ENCODE data around the gene GDPD5. TPM values are rescaled to one million over a fixed set of nuclear protein-coding genes. Genes with fewer than 3 reads are reported as not detected.
A peak's percentile ranks its signal among the peaks of the same experiment; 100 is the strongest.

GDPD5 gene
- polyA plus RNA-seq, 3 donors: 4.9 to 39.0 (median 7.6) TPM

DNA sequence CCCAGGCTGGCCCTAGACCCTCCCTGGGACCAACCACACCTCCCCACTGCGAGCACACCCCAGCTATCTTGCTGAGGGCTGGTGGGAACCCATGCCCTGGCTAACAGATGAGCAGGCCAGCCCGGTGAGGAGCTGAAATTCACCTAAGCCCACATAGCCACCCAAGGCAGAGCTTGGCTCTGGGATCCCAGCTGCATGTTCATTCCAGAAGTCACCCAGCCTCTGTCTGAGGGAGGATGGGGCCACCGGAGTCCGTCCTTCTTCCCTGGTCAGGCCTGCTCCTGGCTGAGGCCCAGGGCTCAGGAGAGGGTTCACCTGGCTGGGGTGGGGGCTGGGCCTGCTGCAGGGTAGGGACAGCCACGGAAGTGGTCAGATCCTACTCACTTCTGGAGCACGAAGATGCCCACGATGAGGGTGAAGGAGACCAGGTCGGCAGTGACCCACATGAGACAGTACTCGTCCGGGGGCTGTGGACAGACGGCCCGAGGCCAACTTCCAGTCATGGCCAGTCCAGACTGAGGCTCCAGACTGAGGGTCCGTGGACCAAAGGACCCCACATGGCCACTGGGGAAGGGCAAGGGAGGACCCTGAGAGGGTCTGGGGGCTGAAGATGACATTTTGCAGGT, 86.1 kb downstream of the GDPD5 start:
- no peak overlapping the region for H3K4me3 Mint-ChIP-seq
- Histone ChIP-seq H3K9me3 (replicated peaks in 1 of 2; ENCODE audit: control insufficient read depth in 1 of 2, insufficient read depth in 1 of 2, low read length in 2 of 2) (no peaks in the 10 kb centered on the region), H2AFZ (ENCODE audit: insufficient read depth, low read depth, low read length, poor library complexity, severe bottlenecking) (no peak overlapping the region), H3K27ac (ENCODE audit: low read depth in 1 of 2, low read length in 2 of 2) (no peak overlapping the region), H3K9ac (ENCODE audit: insufficient read depth, low read length, poor library complexity, severe bottlenecking) (no peak overlapping the region), H3K27me3 (ENCODE audit: control insufficient read depth in 2 of 2, insufficient read depth in 2 of 2, low read length in 2 of 2) (no peaks in the 10 kb centered on the region), H3K4me3 (replicated peaks in 1 of 3; ENCODE audit: low read depth in 2 of 3, low read length in 3 of 3) (no peak overlapping the region), H3K4me1 (ENCODE audit: control insufficient read depth in 1 of 2, insufficient read depth in 2 of 2, low read length in 2 of 2) (no peaks in the 10 kb centered on the region), H4K20me1 (ENCODE audit: insufficient read depth, low read length) (no peaks in the 10 kb centered on the region), H3K4me2 (replicated peaks; ENCODE audit: extremely low read depth, low read length, poor library complexity, severe bottlenecking) (no peak overlapping the region), H3K36me3 (replicated peaks in 1 of 2; ENCODE audit: control insufficient read depth in 1 of 2, insufficient read depth in 2 of 2, low read length in 2 of 2) (peaks cover 0 to 16% of the 10 kb centered on the region in 2 donors), H3K79me2 (ENCODE audit: insufficient read depth, low read length) (no peaks in the 10 kb centered on the region)
- H3K9me3 Mint-ChIP-seq: no peaks in the 10 kb centered on the region
- no peak for DNase-seq
- intact Hi-C loops (cut with micrococcal nuclease): no loop called here
- H3K36me3 Mint-ChIP-seq: peaks cover 31 to 36% of the 10 kb centered on the region in 2 donors
- H3K27ac Mint-ChIP-seq: no peak overlapping the region
- no peaks in the 10 kb centered on the region for H3K4me1 Mint-ChIP-seq
- TF ChIP-seq, protein P1, sequence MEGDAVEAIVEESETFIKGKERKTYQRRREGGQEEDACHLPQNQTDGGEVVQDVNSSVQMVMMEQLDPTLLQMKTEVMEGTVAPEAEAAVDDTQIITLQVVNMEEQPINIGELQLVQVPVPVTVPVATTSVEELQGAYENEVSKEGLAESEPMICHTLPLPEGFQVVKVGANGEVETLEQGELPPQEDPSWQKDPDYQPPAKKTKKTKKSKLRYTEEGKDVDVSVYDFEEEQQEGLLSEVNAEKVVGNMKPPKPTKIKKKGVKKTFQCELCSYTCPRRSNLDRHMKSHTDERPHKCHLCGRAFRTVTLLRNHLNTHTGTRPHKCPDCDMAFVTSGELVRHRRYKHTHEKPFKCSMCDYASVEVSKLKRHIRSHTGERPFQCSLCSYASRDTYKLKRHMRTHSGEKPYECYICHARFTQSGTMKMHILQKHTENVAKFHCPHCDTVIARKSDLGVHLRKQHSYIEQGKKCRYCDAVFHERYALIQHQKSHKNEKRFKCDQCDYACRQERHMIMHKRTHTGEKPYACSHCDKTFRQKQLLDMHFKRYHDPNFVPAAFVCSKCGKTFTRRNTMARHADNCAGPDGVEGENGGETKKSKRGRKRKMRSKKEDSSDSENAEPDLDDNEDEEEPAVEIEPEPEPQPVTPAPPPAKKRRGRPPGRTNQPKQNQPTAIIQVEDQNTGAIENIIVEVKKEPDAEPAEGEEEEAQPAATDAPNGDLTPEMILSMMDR (IDR thresholded peaks at IDR 0.05): no peak
- WGBS (ENCODE audit: insufficient coverage): 95% methylated on average over 12 of the region's 13 CpGs
- peaks cover 3 to 6% (median 4%) of the 10 kb centered on the region in 3 donors for H3K27me3 Mint-ChIP-seq (ENCODE audit: low read depth in 3 of 3)

DNA sequence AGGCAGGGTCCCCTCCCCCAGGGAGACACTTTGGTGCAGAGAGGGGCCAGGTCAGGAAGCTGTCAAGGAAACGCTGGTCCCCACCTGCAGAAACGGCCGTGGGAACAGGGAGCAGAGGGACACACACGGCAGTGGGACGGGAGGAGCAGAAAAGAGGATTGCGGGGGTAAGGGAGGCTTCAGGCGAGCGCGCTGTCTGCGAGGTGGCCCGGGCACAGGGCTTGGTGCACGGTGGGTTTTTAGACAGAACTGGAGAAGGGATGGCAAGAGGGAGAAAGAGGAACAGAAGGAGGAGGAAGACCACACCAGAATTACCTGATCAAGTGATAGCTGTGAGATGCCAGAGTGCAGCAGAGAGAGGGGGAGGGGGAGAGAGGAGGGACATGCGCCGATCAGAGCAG, 86.7 kb downstream of the GDPD5 start:
- H3K4me3 Mint-ChIP-seq: no peak overlapping the region
- TF ChIP-seq, protein P1 (IDR thresholded peaks at IDR 0.05): no peak

More for the DNA sequence above, 86.7 kb downstream of the GDPD5 start:
- Mint-ChIP-seq H3K27ac (no peak overlapping the region), H3K4me1 (no peaks in the 10 kb centered on the region), H3K9me3 (no peaks in the 10 kb centered on the region), H3K36me3 (peaks cover 34 to 37% of the 10 kb centered on the region in 2 donors), H3K27me3 (ENCODE audit: low read depth in 3 of 3) (peaks cover under 1 to 6% (median 3%) of the 10 kb centered on the region in 3 donors)
- WGBS (ENCODE audit: insufficient coverage): 66% methylated on average over 12 of the region's 14 CpGs
- intact Hi-C loops (cut with micrococcal nuclease): no loop called here
- H3K9me3 ChIP-seq (replicated peaks in 1 of 2; ENCODE audit: control insufficient read depth in 1 of 2, insufficient read depth in 1 of 2, low read length in 2 of 2): no peaks in the 10 kb centered on the region
- no peak overlapping the region for H3K4me2 ChIP-seq (replicated peaks; ENCODE audit: extremely low read depth, low read length, poor library complexity, severe bottlenecking)
- H3K27ac ChIP-seq (ENCODE audit: low read depth in 1 of 2, low read length in 2 of 2): no peak overlapping the region
- peaks cover 0 to 18% of the 10 kb centered on the region in 2 donors for H3K36me3 ChIP-seq (replicated peaks in 1 of 2; ENCODE audit: control insufficient read depth in 1 of 2, insufficient read depth in 2 of 2, low read length in 2 of 2)
- no peaks in the 10 kb centered on the region for H3K79me2 ChIP-seq (ENCODE audit: insufficient read depth, low read length)
- H3K4me1 ChIP-seq (ENCODE audit: control insufficient read depth in 1 of 2, insufficient read depth in 2 of 2, low read length in 2 of 2): no peaks in the 10 kb centered on the region
- H3K27me3 ChIP-seq (ENCODE audit: control insufficient read depth in 2 of 2, insufficient read depth in 2 of 2, low read length in 2 of 2): no peaks in the 10 kb centered on the region
- no peak overlapping the region for H2AFZ ChIP-seq (ENCODE audit: insufficient read depth, low read depth, low read length, poor library complexity, severe bottlenecking)
- peak overlapping the region; percentile 1 for H3K9ac ChIP-seq (ENCODE audit: insufficient read depth, low read length, poor library complexity, severe bottlenecking)
- no peak for DNase-seq
- no peak overlapping the region for H3K4me3 ChIP-seq (replicated peaks in 1 of 3; ENCODE audit: low read depth in 2 of 3, low read length in 3 of 3)
- no peaks in the 10 kb centered on the region for H4K20me1 ChIP-seq (ENCODE audit: insufficient read depth, low read length)
